Stimulated activated CD4-positive, alpha-beta T cell treated with anti-CD3 and anti-CD28 coated beads, Interleukin-1b, Interleukin-23, amount 100 ng/mL, for 24 hours (primary cell): ENCODE results near the gene TUBB2B.

Source experiments
- DNase-seq, 4 experiments: peaks; one replicate each; pipeline ENCODE4 v3.0.0-alpha.2; 2020; ENCODE audit warnings: low read depth in 4 of 4, low spot score in 1 of 4

Gene TUBB2B

DNA sequence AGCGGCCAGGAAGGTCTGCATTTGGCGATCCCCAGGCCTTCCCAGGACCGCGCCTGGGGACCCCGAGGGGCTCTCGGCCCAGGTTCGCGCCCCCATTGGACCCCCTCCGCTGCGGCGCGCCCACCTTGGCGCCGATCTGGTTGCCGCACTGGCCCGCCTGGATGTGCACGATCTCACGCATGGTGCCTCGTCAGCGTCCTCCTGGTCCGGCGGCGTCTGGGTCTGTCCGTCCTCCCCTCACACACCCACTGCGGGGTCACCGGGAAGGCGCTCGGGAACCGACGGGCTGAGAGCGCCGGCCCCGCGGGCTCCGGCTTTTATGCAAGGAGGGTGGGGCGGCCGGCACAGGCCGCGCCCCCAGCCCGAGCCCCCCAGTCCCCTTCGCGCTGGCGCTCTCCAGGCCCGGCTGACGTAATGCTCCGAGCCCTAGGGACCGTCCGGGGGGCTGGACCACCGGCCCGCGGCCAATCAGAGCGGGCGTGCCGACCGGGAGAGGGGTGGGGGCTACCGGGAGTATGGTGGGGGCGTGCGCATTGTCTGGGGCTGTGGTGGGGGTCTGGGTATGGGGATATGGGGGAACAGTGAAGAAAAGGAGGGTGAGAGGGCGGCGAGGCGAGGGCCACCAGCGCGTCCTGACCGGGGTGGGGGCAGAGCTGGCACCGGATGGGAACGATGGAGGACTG is at the start of gene TUBB2B:
Gene TUBB2B (minus strand): TSS at position 291 of the 683 bp plus-strand sequence. CDS start 110 bp downstream, at position 181.
- DNase-seq: no peak

DNA sequence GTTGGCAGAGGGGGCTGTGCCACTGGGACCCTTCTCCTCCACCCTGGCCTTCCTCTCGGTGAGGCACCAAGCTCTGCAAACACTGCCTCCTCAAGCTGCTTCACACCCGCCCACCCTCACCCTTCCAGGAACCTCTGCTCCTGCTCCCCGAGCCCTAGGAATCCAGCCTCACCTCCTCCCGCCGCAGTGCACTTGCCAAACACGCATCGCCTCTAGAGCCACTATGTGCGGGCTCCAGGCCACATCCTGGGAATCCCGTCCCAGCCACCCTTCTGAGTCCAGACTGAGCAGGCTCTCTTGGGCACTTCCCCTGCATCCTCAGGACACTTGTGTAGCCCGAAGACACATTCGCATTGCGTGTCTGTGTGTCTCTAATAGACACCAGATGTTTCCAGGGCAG is 49.8 kb upstream of the TUBB2B start:
- DNase-seq: no peak

GRCh38 chr6:3276174-3277167 is 49.0 kb upstream of the TUBB2B start:
- no peak for DNase-seq

GRCh38 chr6:3273707-3274521 is 46.5 kb upstream of the TUBB2B start:
- DNase-seq: no peak

GRCh38 chr6:3272911-3273547 is 45.6 kb upstream of the TUBB2B start:
- DNase-seq: no peak

GRCh38 chr6:3271756-3272155 is 44.3 kb upstream of the TUBB2B start:
- no peak for DNase-seq

DNA sequence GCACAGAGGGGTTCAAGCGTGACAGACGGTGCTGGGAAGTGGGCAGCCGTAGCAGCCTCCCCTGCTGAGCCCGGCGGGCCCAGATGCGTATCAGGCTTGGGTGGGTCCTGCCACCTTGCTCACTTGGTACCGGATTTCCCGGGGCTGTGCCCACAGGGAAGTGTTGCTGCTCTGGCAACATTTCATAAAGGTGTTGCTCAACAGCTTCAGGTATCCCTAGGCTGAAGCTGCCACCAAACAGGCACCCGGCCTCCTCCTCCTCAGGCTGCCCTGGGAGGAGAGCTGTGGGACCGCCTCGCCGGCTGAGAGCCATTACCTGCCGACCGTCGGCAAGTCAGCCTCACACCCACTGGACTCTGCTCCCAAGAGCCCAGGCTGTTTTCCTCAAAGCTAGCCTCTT is 42.8 kb upstream of the TUBB2B start:
- no peak for DNase-seq

GRCh38 chr6:3269281-3269975 is 42.0 kb upstream of the TUBB2B start:
- no peak for DNase-seq

GRCh38 chr6:3268680-3269079 is 41.2 kb upstream of the TUBB2B start:
- DNase-seq: no peak

- no peak for DNase-seq
Measured at GRCh38 chr6:3267162-3267561, 39.7 kb upstream of the TUBB2B start.

DNA sequence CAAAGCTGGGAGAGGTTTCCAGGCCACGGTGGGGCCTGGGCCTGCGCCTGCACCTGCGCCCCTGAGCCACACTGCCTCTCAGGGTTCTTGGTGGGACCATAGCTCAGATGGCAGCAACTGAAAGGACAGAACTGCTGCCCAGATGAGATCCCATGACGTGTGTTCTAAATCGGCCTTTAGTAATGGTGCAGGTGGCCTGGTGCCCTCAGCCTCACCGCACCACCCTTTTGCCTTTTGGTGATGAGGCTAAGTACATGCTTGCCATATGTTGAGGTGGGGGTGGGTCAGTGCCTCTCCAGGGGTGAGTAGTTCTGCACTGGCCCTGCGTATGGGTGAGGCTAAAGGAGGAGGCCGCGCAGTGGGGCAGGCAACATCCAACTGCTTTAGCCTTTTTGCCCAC is 38.7 kb upstream of the TUBB2B start:
- DNase-seq: no peak

DNA sequence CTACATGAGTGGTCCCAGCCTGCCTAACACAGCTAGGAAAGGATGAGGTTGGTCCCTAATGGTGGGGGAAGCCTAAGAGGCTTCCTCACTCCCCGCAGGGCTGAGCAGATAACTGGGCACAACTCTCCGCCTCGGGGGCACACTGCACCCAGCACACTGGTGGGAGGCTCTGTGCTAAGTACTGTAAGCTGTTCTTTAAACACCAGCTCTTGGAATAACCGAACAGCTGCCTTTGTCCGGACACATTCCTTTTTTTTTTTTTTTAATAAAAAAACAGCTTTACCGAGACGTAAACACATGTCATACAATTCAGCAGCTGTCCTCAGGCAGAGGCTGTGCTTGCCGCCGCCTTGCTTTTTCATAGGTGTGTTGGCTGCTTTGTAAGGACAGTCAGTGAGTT is 38.2 kb upstream of the TUBB2B start:
- DNase-seq: no peak

DNA sequence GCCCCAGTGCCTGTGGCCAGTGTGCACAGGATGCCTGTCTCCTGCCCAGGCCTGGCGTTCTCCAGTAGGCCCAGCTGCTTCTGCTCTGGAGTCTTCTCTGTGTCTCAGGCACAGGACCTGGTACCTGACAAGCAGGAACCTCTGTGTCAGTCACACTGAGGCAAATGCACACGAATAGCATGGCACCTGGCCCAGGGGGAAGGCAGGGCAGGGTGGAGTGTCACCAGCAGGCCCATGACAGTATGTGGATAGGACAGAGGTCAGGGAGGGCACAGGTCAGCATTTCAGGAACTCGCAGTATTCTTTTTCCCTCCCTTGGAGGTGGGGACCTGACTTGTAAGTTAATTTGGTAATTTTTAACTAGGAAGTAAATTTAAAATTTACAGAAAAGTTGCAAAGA is 36.9 kb upstream of the TUBB2B start:
- no peak for DNase-seq

DNA sequence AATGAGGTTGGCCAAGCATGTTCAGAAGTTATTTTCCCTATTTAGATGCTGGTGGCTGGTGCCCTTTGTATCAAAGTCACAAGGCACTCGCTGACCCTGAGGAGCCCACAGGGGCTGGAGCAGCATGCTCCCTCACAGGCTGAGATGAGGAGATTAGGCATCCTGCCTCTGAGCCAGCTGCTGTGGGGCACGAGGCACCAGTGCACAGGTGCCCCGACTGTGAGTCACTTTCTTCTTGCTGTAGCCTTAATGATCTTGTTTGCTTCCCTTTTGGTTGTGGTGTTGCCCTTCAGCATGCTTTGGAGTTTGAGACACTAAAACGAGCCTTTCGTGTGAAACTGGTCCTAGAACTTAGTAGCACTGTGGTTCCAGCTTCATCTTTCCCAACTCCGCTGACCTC is 35.6 kb upstream of the TUBB2B start:
- no peak for DNase-seq

- no peak for DNase-seq
Measured at GRCh38 chr6:3261921-3262320, 34.5 kb upstream of the TUBB2B start.

- no peak for DNase-seq
Measured at GRCh38 chr6:3261518-3261820, 34.0 kb upstream of the TUBB2B start.

- no peak for DNase-seq
Measured at GRCh38 chr6:3260772-3261517, 33.5 kb upstream of the TUBB2B start.

- DNase-seq: no peak
Measured at GRCh38 chr6:3260296-3260695, 32.8 kb upstream of the TUBB2B start.

- peak in 1 of 4 experiments; percentile 35 for DNase-seq
Measured at GRCh38 chr6:3259491-3259958, 32.1 kb upstream of the TUBB2B start.
